Subcutaneous adipose tissue (tissue), 4 donors: ENCODE results near the gene EVI5L. TPM values are rescaled to one million over a fixed set of nuclear protein-coding genes. Genes with fewer than 3 reads are reported as not detected.

ENCODE experiments used
- CTCF ChIP-seq: fragments of 450-650 bp; IDR thresholded peaks from one replicate; pipeline ENCODE4 v1.5.1; 2016; ENCODE audit warnings: low read depth, mild to moderate bottlenecking, control low read depth, antibody characterized with exemption, moderate library complexity
- total RNA-seq, 4 donors: library from RNA; depleted of rRNA; stranded (reverse); fragments of >200 nt; gene quantifications; one replicate each; pipeline ENCODE4 v1.1.0, GENCODE V29; 2016

EVI5L gene
- 10 to 100 TPM in 2 of 4 donors, 1 to 10 TPM in 2; 6.3 to 12.1 (median 9.9) TPM for total RNA-seq

- no peak for TF ChIP-seq CTCF
Measured at GRCh38 chr19:7829561-7830271, at the start of gene EVI5L. EVI5L (plus strand) TSS chr19:7830218; CDS start chr19:7846543, 16,325 bp downstream.

GRCh38 chr19:7781157-7781556 lies 48.9 kb upstream of the EVI5L start:
- TF ChIP-seq CTCF: no peak

GRCh38 chr19:7783991-7784423 lies 46.0 kb upstream of the EVI5L start:
- TF ChIP-seq CTCF: no peak

GRCh38 chr19:7784856-7785255 lies 45.2 kb upstream of the EVI5L start:
- no peak for TF ChIP-seq CTCF

- no peak for TF ChIP-seq CTCF
Measured at GRCh38 chr19:7787141-7787540, 42.9 kb upstream of the EVI5L start.

- no peak for TF ChIP-seq CTCF
Measured at GRCh38 chr19:7787602-7788177, 42.3 kb upstream of the EVI5L start.

GRCh38 chr19:7788178-7788932 lies 41.7 kb upstream of the EVI5L start:
- TF ChIP-seq CTCF: no peak
